ENCODE measurements around the gene CCDC83.

CCDC83 gene

GRCh38 chr11:85945296-85945695, 90.1 kb downstream of the CCDC83 start:
- H3K27ac Mint-ChIP-seq = no peak overlapping the region
- peaks cover 12% of the 10 kb centered on the region for H3K36me3 Mint-ChIP-seq (ENCODE audit: low read depth)
- H3K4me3 Mint-ChIP-seq = no peak overlapping the region
- peaks cover 3% of the 10 kb centered on the region for H3K27me3 Mint-ChIP-seq (ENCODE audit: low read depth, poor library complexity)
- H3K4me1 Mint-ChIP-seq = peaks cover 14% of the 10 kb centered on the region
- TF ChIP-seq CTCF (IDR thresholded peaks at IDR 0.05) = no peak
- H3K9me3 Mint-ChIP-seq = peaks cover 20% of the 10 kb centered on the region
- DNase-seq = no peak

- H3K36me3 Mint-ChIP-seq (ENCODE audit: low read depth) = peaks cover 15% of the 10 kb centered on the region
- no peak for DNase-seq
- no peak overlapping the region for H3K4me3 Mint-ChIP-seq
- TF ChIP-seq CTCF (IDR thresholded peaks at IDR 0.05) = no peak
- peaks cover 14% of the 10 kb centered on the region for H3K4me1 Mint-ChIP-seq
- peaks cover 3% of the 10 kb centered on the region for H3K27me3 Mint-ChIP-seq (ENCODE audit: low read depth, poor library complexity)
- peaks cover 20% of the 10 kb centered on the region for H3K9me3 Mint-ChIP-seq
- H3K27ac Mint-ChIP-seq = no peak overlapping the region
Measured at GRCh38 chr11:85945788-85946187, 90.6 kb downstream of the CCDC83 start.

DNA sequence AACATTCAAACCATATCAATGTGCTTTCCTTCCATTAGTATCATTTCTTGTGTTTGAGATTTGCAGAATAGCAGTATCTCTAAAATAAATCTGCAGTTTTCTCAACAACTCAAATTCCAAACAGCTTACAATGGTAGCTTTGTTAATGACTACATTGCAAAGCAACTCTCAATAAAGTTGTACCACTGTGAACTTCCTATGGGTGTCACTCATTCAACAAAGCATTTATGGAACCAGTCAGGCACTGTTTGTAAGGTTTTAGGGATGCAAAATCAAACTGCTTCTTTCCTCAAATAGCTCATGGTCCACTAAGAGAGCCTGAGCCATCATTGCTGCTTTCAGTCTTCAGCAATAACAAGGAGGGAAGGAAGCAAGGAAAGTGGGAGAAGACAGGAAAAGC, 91.0 kb downstream of the CCDC83 start:
- TF ChIP-seq CTCF (IDR thresholded peaks at IDR 0.05) = no peak

DNA sequence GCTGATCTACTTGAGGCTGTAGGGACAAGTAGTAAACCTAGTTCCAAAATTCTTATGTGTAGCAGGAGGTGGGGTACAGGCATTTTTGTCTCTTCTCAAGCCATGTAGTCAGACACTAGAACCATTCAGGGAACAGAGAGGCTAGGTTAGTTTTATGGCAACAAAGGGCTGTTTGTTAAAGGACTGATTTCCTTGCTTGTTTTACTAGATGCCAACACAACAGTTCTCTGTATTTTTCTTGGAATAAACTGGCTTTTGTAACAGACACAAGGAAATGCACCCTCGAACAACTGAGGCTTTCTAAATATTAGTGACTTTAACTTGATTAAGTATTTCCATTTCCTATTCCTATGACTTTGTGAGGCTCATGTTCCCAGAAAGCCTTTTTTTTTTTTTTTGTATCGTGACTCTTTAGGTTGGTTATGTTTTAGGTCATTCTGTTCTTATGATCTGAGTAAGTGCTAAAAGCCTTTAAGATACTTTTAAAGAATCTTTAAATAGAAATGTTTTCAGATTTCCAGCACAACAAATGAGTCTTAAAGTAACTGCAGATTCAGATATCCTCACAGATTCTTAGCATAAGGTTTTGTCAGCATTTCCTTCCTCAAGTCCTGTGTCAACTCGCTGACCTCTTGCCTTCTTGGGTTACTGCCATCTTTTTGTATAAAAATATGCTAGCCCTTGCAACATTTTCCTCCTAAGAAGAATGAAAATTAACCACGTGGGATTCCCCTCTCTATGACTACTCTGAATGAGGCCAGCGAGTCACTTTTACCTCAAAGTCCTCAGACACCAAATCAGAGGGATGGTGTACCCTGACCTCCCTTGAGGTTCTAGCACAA, 92.5 kb downstream of the CCDC83 start:
- H3K36me3 Mint-ChIP-seq (ENCODE audit: low read depth) = peaks cover 30% of the 10 kb centered on the region
- peaks cover 3% of the 10 kb centered on the region for H3K27me3 Mint-ChIP-seq (ENCODE audit: low read depth, poor library complexity)
- peaks cover 14% of the 10 kb centered on the region for H3K4me1 Mint-ChIP-seq
- H3K9me3 Mint-ChIP-seq = peaks cover 30% of the 10 kb centered on the region
- DNase-seq = no peak
- TF ChIP-seq CTCF (IDR thresholded peaks at IDR 0.05) = no peak
- peak overlapping the region; percentile 91 for H3K27ac Mint-ChIP-seq
- no peak overlapping the region for H3K4me3 Mint-ChIP-seq

More for the DNA sequence above, 91.0 kb downstream of the CCDC83 start:
- peaks cover 3% of the 10 kb centered on the region for H3K27me3 Mint-ChIP-seq (ENCODE audit: low read depth, poor library complexity)
- H3K36me3 Mint-ChIP-seq (ENCODE audit: low read depth) = peaks cover 19% of the 10 kb centered on the region
- H3K4me3 Mint-ChIP-seq = no peak overlapping the region
- H3K27ac Mint-ChIP-seq = no peak overlapping the region
- peaks cover 14% of the 10 kb centered on the region for H3K4me1 Mint-ChIP-seq
- DNase-seq = no peak
- H3K9me3 Mint-ChIP-seq = peaks cover 20% of the 10 kb centered on the region

GRCh38 chr11:85948884-85949283, 93.7 kb downstream of the CCDC83 start:
- DNase-seq = no peak
- Mint-ChIP-seq H3K36me3 (ENCODE audit: low read depth) (peaks cover 43% of the 10 kb centered on the region), H3K27ac (peak overlapping the region; percentile 13), H3K4me1 (peaks cover 14% of the 10 kb centered on the region), H3K4me3 (no peak overlapping the region), H3K9me3 (peaks cover 40% of the 10 kb centered on the region), H3K27me3 (ENCODE audit: low read depth, poor library complexity) (peaks cover 3% of the 10 kb centered on the region)
- TF ChIP-seq CTCF (IDR thresholded peaks at IDR 0.05) = no peak

DNA sequence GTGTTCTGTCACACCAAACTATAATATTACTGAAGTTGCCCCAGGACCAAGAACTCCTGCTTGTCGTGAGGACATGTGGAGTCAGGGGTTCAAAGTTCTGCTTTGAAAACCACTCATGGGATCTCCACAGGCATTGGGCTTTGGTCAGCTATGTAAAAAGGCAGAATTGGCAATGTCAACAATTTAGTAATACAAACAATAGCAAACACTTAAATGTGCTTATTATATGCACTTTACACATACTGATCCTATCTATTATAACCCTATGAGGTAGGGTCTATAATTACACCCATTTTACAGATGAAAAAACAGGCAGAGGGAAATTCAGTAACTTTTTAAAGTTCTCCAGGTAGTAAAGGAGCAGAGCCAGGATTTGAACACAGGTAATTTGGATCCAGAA, 94.6 kb downstream of the CCDC83 start:
- Mint-ChIP-seq H3K4me1 (peaks cover 23% of the 10 kb centered on the region), H3K36me3 (ENCODE audit: low read depth) (peaks cover 48% of the 10 kb centered on the region), H3K27me3 (ENCODE audit: low read depth, poor library complexity) (peaks cover 3% of the 10 kb centered on the region), H3K4me3 (no peak overlapping the region), H3K9me3 (peaks cover 41% of the 10 kb centered on the region), H3K27ac (no peak overlapping the region)
- no peak for DNase-seq
- no peak for TF ChIP-seq CTCF (IDR thresholded peaks at IDR 0.05)

All from nephron progenitor cell (in vitro differentiated cells).